SK-N-SH (cell line): ENCODE data around the gene BORCS6. TPM values are rescaled to one million over a fixed set of nuclear protein-coding genes. Genes with fewer than 3 reads are reported as not detected.
A peak's percentile ranks its signal among the peaks of the same experiment; 100 is the strongest.

ENCODE experiments used
- CTCF ChIA-PET: fragments of 300-600, 350-600 bp; formaldehyde crosslinking; extraction: SDS; loops from one replicate; lab custom pipeline; 2021; lab: Yijun Ruan, JAX
- POLR2A ChIA-PET: fragments of 350-600 bp; sonication (Branson Sonifier 250); formaldehyde crosslinking; extraction: SDS; loops from one replicate; lab custom pipeline; 2020; ENCODE audit warnings: antibody characterized with exemption, inconsistent platforms; lab: Yijun Ruan, JAX
- DNase-seq: peaks from one replicate; pipeline ENCODE4 v3.0.0; 2012
- H2AFZ ChIP-seq: fragments of 200-600 bp; sonication (generic); 2 replicates; pipeline ENCODE4 v1.8.1; 2016; ENCODE audit warnings: antibody characterized with exemption, mild to moderate bottlenecking, low read depth
- H3F3A ChIP-seq: fragments of 200-600 bp; sonication (generic); replicated peaks from 2 replicates; pipeline ENCODE3; 2016; ENCODE audit warnings: antibody characterized with exemption, mild to moderate bottlenecking; ENCODE audit not compliant: insufficient read depth
- H3K27ac ChIP-seq, 2 experiments: fragments of 200-500 bp in 1 of 2; fragments of 200-600 bp in 1 of 2; sonication (Bioruptor generic) in 1 of 2; sonication (generic), shearing (Covaris generic) in 1 of 2; 2 replicates each; pipeline versions ENCODE4 v1.5.1 to v1.6.1; 2014 to 2016; ENCODE audit warnings: low read depth in 2 of 2, inconsistent platforms in 1 of 2, low read length in 1 of 2, mild to moderate bottlenecking in 1 of 2, mixed read lengths in 1 of 2
- H3K27me3 ChIP-seq: fragments of 200-600 bp; sonication (generic), shearing (Covaris generic); 2 replicates; pipeline ENCODE4 v1.6.1; 2016; ENCODE audit warnings: mixed run types; ENCODE audit not compliant: insufficient read depth
- H3K36me3 ChIP-seq, 2 experiments: fragments of 200-500 bp in 1 of 2; fragments of 200-600 bp in 1 of 2; sonication (Bioruptor generic) in 1 of 2; sonication (generic) in 1 of 2; replicated peaks in 1 of 2; 2 replicates each; pipeline versions ENCODE3 to v1.5.1; 2014 to 2016; ENCODE audit warnings: low read length in 1 of 2, mild to moderate bottlenecking in 1 of 2; ENCODE audit not compliant: insufficient read depth in 2 of 2, control insufficient read depth in 1 of 2
- H3K4me1 ChIP-seq, 2 experiments: fragments of 200-500 bp in 1 of 2; fragments of 200-600 bp in 1 of 2; sonication (Bioruptor generic) in 1 of 2; sonication (generic), shearing (Covaris generic) in 1 of 2; 2 replicates each; pipeline versions ENCODE4 v1.5.1 to v1.6.1; 2014 to 2016; ENCODE audit warnings: low read depth in 1 of 2, low read length in 1 of 2, mixed run types in 1 of 2; ENCODE audit not compliant: insufficient read depth in 2 of 2, control insufficient read depth in 1 of 2
- H3K4me2 ChIP-seq: fragments of 200-600 bp; sonication (generic), shearing (Covaris generic); 2 replicates; pipeline ENCODE4 v1.6.1; 2017; ENCODE audit warnings: mixed run types
- H3K4me3 ChIP-seq, 2 experiments: fragments of 200-500 bp in 1 of 2; fragments of 200-600 bp in 1 of 2; sonication (Bioruptor generic) in 1 of 2; sonication (generic), shearing (Covaris generic) in 1 of 2; 2 replicates each; pipeline versions ENCODE4 v1.5.1 to v1.8.1; 2014 to 2016; ENCODE audit warnings: low read depth in 2 of 2, inconsistent platforms in 1 of 2, low read length in 1 of 2, mild to moderate bottlenecking in 1 of 2, mixed read lengths in 1 of 2, moderate library complexity in 1 of 2
- H3K79me2 ChIP-seq: fragments of 200-600 bp; sonication (generic); 2 replicates; pipeline ENCODE4 v1.8.1; 2017; ENCODE audit warnings: mild to moderate bottlenecking; ENCODE audit not compliant: insufficient read depth
- H3K9ac ChIP-seq: fragments of 200-600 bp; sonication (generic); 2 replicates; pipeline ENCODE4 v1.6.1; 2017; ENCODE audit warnings: mixed run types
- H3K9me2 ChIP-seq: fragments of 200-600 bp; sonication (generic); 2 replicates; pipeline ENCODE4 v1.6.1; 2017; ENCODE audit warnings: mixed run types
- H3K9me3 ChIP-seq: fragments of 200-600 bp; sonication (generic); 2 replicates; pipeline ENCODE4 v1.6.1; 2017; ENCODE audit warnings: mixed run types, mild to moderate bottlenecking, moderate library complexity
- H4K20me1 ChIP-seq: fragments of 200-600 bp; sonication (generic); 2 replicates; pipeline ENCODE4 v1.6.1; 2017; ENCODE audit warnings: mild to moderate bottlenecking, mixed run types; ENCODE audit not compliant: insufficient read depth
- CHD2 ChIP-seq: fragments of 150-350 bp; IDR thresholded peaks from 2 replicates; pipeline ENCODE4 v1.6.1; 2018; ENCODE audit warnings: low read length; ENCODE audit not compliant: partially characterized antibody
- EP300 ChIP-seq, 2 experiments: IDR thresholded peaks; 2 replicates each; pipeline versions ENCODE4 v1.4.0 to v1.6.1; 2012; ENCODE audit warnings: borderline replicate concordance in 1 of 2, low read depth in 1 of 2, low read length in 1 of 2
- FOXJ3 ChIP-seq: sonication (generic); formaldehyde crosslinking; IDR thresholded peaks from 2 replicates; pipeline ENCODE4 v1.5.1; 2020; ENCODE audit warnings: mild to moderate bottlenecking, missing genetic modification reagents
- FOXM1 ChIP-seq: IDR thresholded peaks from 2 replicates; pipeline ENCODE4 v1.4.0; 2012; ENCODE audit warnings: low read depth, mild to moderate bottlenecking
- GABPA ChIP-seq: IDR thresholded peaks from 2 replicates; pipeline ENCODE4 v1.4.0; 2012; ENCODE audit warnings: low read depth, mild to moderate bottlenecking
- GATA2 ChIP-seq: sonication (generic); formaldehyde crosslinking; IDR thresholded peaks from 2 replicates; pipeline ENCODE4 v1.5.0; 2020; ENCODE audit warnings: mild to moderate bottlenecking, missing genetic modification reagents
- JUND ChIP-seq: IDR thresholded peaks from 2 replicates; pipeline ENCODE4 v1.4.0; 2012
- MXI1 ChIP-seq: IDR thresholded peaks from 2 replicates; pipeline ENCODE4 v1.6.1; 2012; ENCODE audit warnings: mild to moderate bottlenecking, low read depth, low read length, improper control_type of control experiment
- PBX3 ChIP-seq: IDR thresholded peaks from 2 replicates; pipeline ENCODE4; 2012
- POLR2AphosphoS5 ChIP-seq: IDR thresholded peaks from 2 replicates; pipeline ENCODE4 v1.6.1; 2012; ENCODE audit warnings: low read depth, low read length
- REST ChIP-seq: IDR thresholded peaks from 2 replicates; pipeline ENCODE4 v1.6.1; 2012; ENCODE audit warnings: mild to moderate bottlenecking, low read depth, low read length, moderate library complexity
- RFX5 ChIP-seq: IDR thresholded peaks from 2 replicates; pipeline ENCODE4 v1.6.1; 2012; ENCODE audit warnings: mild to moderate bottlenecking, improper control_type of control experiment, low read length
- SIN3A ChIP-seq: IDR thresholded peaks from 2 replicates; pipeline ENCODE4 v1.6.1; 2012; ENCODE audit warnings: low read depth, mild to moderate bottlenecking, low read length, moderate library complexity, borderline replicate concordance
- SMC3 ChIP-seq: IDR thresholded peaks from 2 replicates; pipeline ENCODE4 v1.6.1; 2012; ENCODE audit warnings: low read depth, low read length, improper control_type of control experiment
- TAF1 ChIP-seq: IDR thresholded peaks from 2 replicates; pipeline ENCODE4 v1.6.1; 2012; ENCODE audit warnings: low read depth, mild to moderate bottlenecking, low read length, moderate library complexity, borderline replicate concordance
- TCF12 ChIP-seq: IDR thresholded peaks from 2 replicates; pipeline ENCODE4 v1.4.0; 2012
- USF2 ChIP-seq: fragments of 150-350 bp; IDR thresholded peaks from 2 replicates; pipeline ENCODE4 v1.6.1; 2017; ENCODE audit warnings: antibody characterized with exemption, low read length, low read depth, borderline replicate concordance
- YY1 ChIP-seq: IDR thresholded peaks from 2 replicates; pipeline ENCODE4 v1.4.0; 2012; ENCODE audit warnings: low read depth, mild to moderate bottlenecking
- WGBS: methylation state at CpG from one replicate; pipeline ENCODE4 v1.1.6; 2017; ENCODE audit warnings: low lambda C conversion rate; 5-methylcytosine and 5-hydroxymethylcytosine counted together
- polyA plus RNA-seq, 3 experiments: library from polyadenylated mRNA; depleted of rRNA; stranded (reverse); fragments of >200 nt; gene quantifications; 2 replicates each; pipeline ENCODE4 v1.2.3, GENCODE V29; 2012

BORCS6 gene
- polyA plus RNA-seq, 1 of the 3 experiments (the other 2 are of a cell fraction): 4.3 TPM

- TF ChIP-seq REST (no peak), JUND (no peak), RFX5 (no peak), MXI1 (peak; percentile 99), EP300 (IDR thresholded peaks at IDR 0.05; ENCODE audit: borderline replicate concordance in 1 of 2, low read depth in 1 of 2, low read length in 1 of 2) (peak in 1 of 2 experiments; percentile 24; a peak in 1 of 4 replicates), GATA2 (CRISPR knock-in tag) (no peak), USF2 (no peak), CHD2 (peak; percentile 87)
- TF ChIP-seq, all 33 proteins: peak for 16
Measured at GRCh38 chr17:8138672-8139371, 51.2 kb downstream of the BORCS6 start (continued).

- Histone ChIP-seq H4K20me1 (peaks cover 8% of the 10 kb centered on the region; the same call in 1 of the 2 replicates), H3K9me3 (no peaks in the 10 kb centered on the region), H3K4me2 (peak overlapping the region; percentile 85), H3K27me3 (no peaks in the 10 kb centered on the region), H3K79me2 (no peaks in the 10 kb centered on the region), H3K9ac (peak overlapping the region; percentile 61), H3K4me1 (peaks cover 0 to 5% of the 10 kb centered on the region in 2 experiments; a peak in 1 of 4 replicates), H3F3A (peaks cover 30% of the 10 kb centered on the region), H3K9me2 (no peaks in the 10 kb centered on the region), H3K36me3 (peaks cover 9 to 25% of the 10 kb centered on the region in 2 experiments), H3K27ac (peak overlapping the region in 1 of 2 experiments; percentile 77; a peak in 2 of 4 replicates), H2AFZ (peak overlapping the region; percentile 75), H3K4me3 (peak overlapping the region; percentile 39 to 62)
- 5% methylated on average over 7 of the region's 7 CpGs for WGBS
- TF ChIP-seq GATA2 (CRISPR knock-in tag) (no peak), GABPA (no peak), MXI1 (no peak), TAF1 (no peak), TCF12 (no peak), SIN3A (no peak), FOXM1 (no peak), POLR2AphosphoS5 (no peak), PBX3 (no peak), SMC3 (no peak), FOXJ3 (CRISPR knock-in tag) (no peak), YY1 (no peak), JUND (no peak), EP300 (IDR thresholded peaks at IDR 0.05; ENCODE audit: borderline replicate concordance in 1 of 2, low read depth in 1 of 2, low read length in 1 of 2) (no peak)
- DNase-seq: no peak
- POLR2A ChIA-PET: interaction anchor here (0.6 to 4.1 kb wide), 4 partner anchors 13 to 35 kb away, joined by 3 to 19 read pairs (median 3); partner anchors contain the start of gene PER1
- CTCF ChIA-PET: interaction anchor here (0.9 to 9.5 kb wide), 18 partner anchors 10 to 702 kb away, joined by 3 to 98 read pairs (median 6); partner anchors contain the start of genes ALOXE3, BORCS6, HES7 and PER1
Measured at GRCh38 chr17:8138374-8138671, 51.7 kb downstream of the BORCS6 start.
